GOT3 (cell line): Measurements from ENCODE around the gene SMG6.
"Not testable (repeated sequence)": the region's sequence is repeated elsewhere in the genome, so short reads cannot be mapped to it uniquely, and the experiment has no call there.

Source experiments
- DNase-seq: peaks from one replicate; lab custom pipeline; 2025; ENCODE audit warnings: mixed read lengths; lab: John Stamatoyannopoulos, UW

SMG6 gene

DNA sequence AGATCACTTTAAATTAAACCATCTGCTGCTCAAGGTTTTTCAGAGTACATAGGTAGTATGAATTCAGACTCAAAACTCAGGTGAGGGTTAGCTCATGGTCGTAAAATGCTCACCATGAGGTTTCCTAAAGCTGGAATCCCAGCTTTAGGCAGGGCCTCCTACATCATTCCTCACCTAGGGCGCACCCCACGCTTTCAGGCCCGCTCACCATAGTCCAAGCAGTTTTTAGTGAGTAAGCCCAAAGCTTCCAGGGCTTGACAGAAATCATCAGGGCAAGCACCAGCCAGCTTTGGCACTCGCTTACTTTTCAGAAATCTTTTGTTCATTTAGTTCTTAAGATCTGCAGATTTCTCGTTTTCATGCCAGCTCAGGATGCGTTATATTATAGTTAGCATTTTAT lies 158.9 kb downstream of the SMG6 start:
- DNase-seq, result no peak

DNA sequence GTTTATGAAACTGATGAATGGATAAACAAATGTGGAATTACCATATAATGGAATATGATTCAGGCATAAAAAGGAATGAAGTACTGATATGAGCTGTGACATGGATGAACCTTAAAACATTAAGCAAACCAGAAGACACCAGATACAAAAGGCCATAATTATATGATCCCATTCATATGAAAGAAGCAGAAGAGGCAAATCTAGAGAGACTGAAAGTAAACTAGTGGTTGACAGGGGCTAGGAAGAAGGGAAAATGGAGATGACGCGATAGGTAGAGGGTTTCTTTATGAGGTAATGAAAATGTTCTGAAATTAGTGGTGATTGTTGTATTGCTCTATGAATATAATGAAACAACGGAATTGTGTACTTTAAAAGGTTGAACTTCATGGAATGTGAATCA lies 160.3 kb downstream of the SMG6 start:
- no peak for DNase-seq

DNA sequence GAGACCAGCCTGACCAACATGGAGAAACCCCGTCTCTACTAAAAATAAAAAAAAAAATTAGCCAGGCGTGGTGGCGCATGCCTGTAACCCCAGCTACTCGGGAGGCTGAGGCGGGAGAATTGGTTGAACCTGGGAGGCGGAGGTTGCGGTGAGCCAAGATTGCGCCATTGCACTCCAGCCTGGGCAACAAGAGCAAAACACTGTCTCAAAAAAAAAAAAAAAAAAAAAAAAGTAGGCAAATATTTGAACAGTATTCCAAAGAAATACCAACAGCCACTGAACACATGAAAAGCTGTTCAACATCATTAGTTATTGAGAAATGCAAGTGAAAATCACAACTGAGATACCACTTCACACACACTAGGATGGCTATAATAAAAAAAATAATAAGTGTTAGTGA lies 160.9 kb downstream of the SMG6 start:
- not testable (repeated sequence) for DNase-seq

DNA sequence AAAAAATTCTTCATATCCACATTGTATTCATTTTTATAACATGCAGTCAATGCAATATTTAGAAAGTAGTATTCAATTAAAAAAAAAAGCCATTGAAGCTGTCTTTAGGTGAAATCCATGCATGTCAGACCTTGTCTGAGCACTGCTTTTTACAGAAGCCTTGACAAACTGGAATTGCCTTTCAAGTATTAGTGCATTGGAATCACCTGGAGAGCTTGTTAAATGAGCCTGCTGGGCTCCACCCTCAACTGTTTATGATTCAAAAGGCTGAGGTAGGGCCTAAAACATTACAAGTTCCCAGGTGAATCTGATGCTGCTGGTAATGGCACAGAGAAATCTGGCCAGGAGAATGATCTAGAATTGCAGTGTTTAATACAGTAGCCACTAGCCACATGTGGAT lies 162.9 kb downstream of the SMG6 start:
- DNase-seq, result no peak

DNA sequence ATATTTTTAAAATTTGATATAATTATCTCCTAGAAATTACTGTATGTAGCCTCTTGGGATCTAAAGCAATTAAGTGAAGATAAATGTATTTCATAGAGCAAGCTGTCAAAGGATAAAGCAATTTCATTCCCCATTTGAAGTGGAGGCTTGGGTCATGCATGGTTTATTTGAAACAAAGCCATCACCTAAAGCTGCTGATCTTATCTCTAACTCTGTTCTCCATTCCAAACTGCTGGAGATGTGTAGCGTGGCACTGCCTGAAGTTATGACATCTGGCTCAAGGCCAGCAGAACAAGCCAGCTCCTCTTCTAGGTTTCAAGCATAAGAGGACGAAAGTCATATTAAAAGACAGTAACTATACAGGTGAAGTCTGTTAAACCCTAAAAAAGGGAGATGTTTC lies 164.8 kb downstream of the SMG6 start:
- no peak for DNase-seq

GRCh38 chr17:2138318-2138717 lies 165.3 kb downstream of the SMG6 start:
- DNase-seq, result no peak

DNA sequence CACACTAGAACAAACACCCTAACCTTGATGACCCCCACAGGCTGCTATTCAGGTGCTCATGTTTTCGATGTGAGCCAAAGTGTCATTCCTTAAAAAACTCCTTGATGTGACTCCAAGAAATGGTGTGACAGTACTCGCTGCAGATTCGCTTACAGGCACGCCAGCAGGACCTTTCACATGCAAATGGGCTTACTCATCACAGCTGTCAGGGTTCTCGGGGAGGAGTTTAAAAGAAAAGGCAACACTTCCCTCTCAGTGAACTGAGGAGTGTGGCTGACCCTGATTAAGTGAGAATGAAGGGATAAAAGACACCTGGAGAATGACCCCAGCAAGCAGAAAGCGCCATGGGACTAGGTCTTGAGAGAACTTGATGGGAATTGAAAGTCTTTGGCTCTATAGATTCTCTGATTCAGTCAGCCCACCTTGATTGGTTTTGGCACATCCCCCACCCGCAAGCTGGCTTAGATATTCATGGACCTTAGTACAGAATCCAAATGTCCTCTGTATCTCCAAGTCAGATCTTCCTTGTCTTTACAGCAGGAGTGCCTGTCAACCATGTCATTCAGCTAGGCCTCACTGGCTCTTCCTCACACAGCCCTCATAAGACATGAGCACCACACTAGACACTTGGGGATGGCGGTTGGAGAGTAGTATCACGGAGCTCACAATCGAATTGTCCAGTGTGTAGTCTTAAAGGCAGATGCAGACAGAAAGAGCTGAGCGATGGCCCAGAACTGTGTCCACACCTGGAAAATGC lies 166.1 kb downstream of the SMG6 start:
- DNase-seq, result no peak

DNA sequence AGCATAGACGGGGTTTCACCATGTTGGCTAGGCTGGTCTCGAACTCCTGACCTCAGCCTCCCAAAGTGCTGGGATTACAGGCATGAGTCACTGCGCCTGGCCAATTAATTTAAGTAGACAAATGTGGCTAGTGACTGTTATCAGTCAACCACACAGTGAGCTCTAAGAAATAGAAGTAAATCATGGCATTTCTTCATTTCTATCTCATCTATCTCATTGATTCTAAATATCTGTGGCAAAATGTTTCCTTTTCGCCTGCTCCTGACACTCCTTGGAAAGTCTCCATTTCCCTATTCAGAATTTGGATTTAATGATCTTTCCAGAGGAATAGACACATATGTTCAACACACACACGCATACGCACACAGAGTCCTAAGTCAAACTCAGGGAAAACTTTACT lies 167.3 kb downstream of the SMG6 start:
- DNase-seq, result no peak

GRCh38 chr17:2128011-2128410 lies 175.6 kb downstream of the SMG6 start:
- DNase-seq, result no peak

- DNase-seq, result no peak
Measured at GRCh38 chr17:2125013-2125535, 178.5 kb downstream of the SMG6 start.

DNA sequence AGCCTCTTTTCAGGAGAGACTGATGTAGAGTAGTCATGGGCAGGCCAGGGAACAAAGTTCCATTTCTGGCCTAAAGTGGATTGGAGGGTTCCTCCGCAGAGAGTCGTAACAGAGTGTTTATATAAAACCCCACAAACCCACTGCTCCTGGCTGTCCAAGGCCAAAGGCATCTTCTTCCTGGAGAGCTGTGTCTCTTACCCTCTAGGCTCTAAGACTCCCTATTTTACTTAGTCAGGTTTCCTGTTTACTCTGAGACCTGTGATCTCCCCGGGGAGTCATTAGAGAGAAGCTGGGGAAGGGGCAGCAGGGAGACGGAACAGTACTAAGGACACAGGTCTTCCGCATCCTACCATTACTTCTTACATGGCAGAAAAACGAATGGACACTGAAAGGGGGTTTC lies 179.2 kb downstream of the SMG6 start:
- no peak for DNase-seq

GRCh38 chr17:2123375-2124251 lies 180.0 kb downstream of the SMG6 start:
- no peak for DNase-seq

GRCh38 chr17:2122641-2123302 lies 180.8 kb downstream of the SMG6 start:
- DNase-seq, result no peak

DNA sequence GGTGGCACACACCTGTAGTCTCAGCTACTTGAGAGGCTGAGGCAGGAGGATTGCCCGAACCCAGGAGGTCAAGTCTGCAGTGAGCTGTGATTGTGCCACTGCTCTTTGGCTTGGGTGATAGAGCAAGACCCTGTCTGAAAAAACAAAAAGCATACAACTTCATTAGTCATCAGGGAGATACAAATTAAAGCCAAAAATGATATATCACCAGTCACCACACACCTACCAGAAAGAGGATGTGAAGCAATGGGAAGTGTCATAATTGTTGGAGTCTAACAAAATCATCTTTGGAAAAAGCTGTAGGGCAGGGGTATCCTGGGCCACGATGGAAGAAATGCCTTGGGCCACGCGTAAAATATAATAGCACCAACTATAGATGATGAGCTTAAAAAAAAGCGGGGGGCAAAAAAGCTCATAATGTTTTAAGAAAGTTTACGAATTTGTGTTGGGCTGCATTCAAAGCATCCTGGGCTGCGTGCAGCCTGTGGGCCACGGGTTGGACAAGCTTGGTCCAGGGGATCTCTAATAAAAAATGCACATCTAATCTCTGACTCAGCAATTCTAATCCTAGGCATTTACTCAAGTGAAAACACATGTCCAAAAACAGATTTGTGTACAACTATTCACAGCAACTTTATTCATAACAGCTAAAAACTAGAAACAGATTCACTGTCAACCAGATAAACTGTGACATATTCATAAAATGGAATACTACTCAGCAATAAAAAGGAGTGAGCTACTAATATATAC lies 182.8 kb downstream of the SMG6 start:
- no peak for DNase-seq

- DNase-seq, result no peak
Measured at GRCh38 chr17:2113279-2113622, 190.3 kb downstream of the SMG6 start.

DNA sequence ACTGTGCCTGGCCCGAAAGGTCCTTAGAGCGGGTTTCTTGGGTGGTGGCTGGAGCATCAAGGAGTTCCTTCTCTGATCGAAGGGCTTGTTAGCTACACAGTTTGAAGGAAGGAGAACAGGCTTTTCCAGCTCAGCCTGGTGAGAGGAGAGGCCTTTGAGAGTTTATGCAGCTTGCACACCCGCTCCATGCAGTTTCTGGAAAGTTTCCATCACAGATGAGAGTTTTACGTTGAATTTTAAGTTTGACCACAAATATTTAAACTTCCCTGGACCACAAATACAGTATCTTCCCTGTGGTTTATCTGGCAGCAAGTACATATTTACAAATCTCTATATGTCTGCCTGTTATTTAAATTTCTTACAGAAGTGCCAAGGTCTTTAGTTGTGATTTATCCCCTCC lies 191.9 kb downstream of the SMG6 start:
- DNase-seq, result no peak

DNA sequence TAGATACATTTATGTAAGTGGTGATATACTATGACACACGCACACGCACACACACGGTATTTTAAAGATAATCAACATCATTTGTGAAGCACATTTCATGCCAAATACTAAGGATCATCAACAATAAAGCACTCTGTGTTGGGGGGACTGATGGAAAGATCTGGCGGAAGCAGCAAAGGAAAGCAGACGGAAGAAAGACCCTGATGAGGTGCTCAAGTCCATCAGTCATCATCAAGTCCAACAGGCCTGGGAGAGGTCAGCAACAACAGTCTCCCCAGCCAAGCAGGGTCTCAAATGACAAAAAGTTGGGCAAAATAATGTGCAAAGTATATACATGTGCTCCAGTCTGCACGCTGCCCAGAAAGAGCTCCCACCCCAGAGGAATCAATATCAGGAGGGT lies 193.1 kb downstream of the SMG6 start:
- DNase-seq, result no peak

DNA sequence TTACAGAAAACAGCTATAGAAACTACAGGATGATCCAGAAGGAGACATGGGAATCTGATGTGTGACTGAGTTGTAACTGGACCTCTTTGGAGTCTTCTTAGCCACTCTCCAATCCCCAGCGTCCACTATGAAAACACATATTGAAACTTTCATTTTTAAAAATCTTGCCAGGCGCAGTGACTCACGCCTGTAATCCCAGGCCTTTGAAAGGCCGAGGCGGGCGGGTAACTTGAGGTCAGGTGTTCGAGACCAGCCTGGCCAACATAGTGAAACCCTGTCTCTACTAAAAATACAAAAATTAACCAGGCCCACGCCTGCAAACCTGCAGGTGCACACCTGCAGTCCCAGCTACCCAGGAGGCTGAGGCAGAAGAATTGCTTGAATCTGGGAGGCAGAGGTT lies 195.4 kb downstream of the SMG6 start:
- DNase-seq, result no peak

DNA sequence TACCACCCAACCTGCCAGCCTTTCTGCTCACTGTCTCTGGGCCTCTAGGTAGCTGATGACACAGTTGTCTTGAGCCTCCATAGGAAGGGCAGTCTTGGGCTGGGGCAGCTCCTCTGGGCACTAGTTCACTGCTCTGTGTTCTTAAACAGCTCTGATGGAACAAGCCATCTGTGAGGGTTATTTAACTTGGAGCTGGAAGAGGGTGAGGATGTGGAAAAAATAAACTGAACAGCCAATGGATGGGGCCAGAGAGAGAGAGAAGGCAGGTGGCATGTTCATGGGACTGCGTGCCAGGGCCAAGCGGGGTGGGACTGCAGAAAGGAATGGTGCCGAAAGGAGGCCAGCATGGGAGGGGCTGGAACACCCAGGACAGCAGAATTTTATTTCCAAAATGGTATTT lies 196.1 kb downstream of the SMG6 start:
- DNase-seq, result no peak

GRCh38 chr17:2107050-2107449 lies 196.5 kb downstream of the SMG6 start:
- DNase-seq, result no peak

- DNase-seq, result no peak
Measured at GRCh38 chr17:2106308-2106955, 197.2 kb downstream of the SMG6 start.

DNA sequence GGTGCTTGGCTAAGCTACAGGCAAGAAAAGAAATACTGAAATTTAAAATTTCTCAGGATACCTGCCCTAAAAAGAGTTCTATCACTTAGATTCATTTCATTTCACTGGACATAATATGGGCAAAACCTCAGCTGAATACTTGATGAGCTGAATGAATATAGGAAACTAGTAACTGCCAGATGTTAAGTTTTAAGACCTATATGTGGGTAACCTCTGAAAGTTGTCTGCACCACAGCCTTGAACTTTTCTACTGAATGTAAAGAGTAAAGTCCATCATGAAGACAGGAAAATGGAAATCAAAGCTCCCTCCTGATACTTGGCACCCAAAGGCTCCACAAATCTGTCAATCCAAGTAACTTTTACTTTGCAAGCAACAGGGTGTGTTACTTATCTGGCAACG lies 197.9 kb downstream of the SMG6 start:
- DNase-seq, result no peak
